GM12875 (cell line): ENCODE measurements around the gene DOCK2.

Source experiments
- H3K4me3 ChIP-seq: one replicate; pipeline ENCODE4 v1.5.1; 2011; ENCODE audit warnings: low read depth, low read length, control low read depth
- CTCF ChIP-seq: IDR thresholded peaks from 2 replicates; pipeline ENCODE4 v1.5.1; 2011; ENCODE audit warnings: low read depth, mild to moderate bottlenecking, control low read depth, inconsistent platforms, low read length, moderate library complexity, borderline replicate concordance; ENCODE audit not compliant: insufficient read depth

The DOCK2 gene

GRCh38 chr5:169637085-169637548 lies at the start of gene DOCK2:
DOCK2 (plus strand) TSS chr5:169637275; CDS start chr5:169637327, 52 bp downstream.
- peak within 1 kb of the TSS; percentile 88 for H3K4me3 ChIP-seq
- no peak for TF ChIP-seq CTCF

DNA sequence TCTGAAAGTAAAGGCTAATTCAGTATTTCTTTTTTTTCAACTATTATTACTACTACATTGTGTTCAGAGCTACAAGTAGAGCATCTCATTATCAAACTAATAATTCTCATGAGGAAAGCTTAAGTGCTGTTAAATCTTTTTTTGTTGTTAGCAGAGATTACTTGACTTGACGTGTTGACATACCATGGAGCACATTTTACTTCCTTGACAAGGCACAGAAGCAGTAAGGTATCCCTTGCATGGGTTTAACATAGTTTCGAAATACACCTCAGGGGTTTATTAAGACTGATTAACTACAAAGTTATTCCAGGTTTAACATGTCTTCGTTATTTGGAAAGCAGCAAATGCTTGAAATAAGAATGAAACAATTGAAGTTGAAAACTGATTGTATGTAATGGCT lies 46.5 kb upstream of the DOCK2 start:
- H3K4me3 ChIP-seq, result no peak overlapping the region
- no peak for TF ChIP-seq CTCF

GRCh38 chr5:169591636-169592035 lies 45.4 kb upstream of the DOCK2 start:
- no peak overlapping the region for H3K4me3 ChIP-seq
- TF ChIP-seq CTCF, result no peak

DNA sequence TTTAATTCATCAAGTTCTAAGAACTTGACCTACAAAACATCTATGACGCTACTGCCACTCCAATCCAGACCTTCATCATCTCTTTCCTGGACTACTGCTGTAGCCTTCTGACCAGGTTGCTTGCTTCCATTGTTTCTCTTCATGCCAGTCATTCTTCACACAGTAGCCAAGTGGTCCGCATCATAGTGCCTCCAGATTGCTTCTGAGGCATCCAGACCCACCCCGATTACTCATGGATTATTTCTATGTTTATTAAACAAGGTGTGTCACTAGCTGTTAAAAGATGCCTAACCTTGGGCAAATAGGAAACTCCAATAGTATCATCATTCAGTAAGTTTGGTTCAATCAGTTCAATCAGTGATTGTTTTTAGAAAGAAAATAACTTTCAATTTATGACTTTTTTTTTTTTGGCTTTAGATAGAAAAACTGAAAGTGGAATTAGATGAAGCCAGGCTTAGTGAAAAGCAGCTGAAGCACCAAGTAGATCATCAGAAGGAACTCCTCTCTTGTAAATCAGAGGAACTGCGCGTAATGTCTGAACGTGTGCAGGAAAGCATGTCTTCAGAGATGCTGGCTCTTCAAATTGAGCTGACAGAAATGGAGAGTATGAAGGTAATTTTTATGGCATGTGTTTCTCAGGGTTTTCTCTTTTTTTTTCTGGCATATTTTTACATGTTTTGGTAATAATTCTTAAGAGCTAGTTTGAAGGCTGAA lies 44.0 kb upstream of the DOCK2 start:
- H3K4me3 ChIP-seq, result no peak overlapping the region
- no peak for TF ChIP-seq CTCF

- no peak for TF ChIP-seq CTCF
- H3K4me3 ChIP-seq, result no peak overlapping the region
These were observed 41.8 kb upstream of the DOCK2 start for GRCh38 chr5:169595172-169595820.

GRCh38 chr5:169599451-169599850 lies 37.6 kb upstream of the DOCK2 start:
- H3K4me3 ChIP-seq, result no peak overlapping the region
- TF ChIP-seq CTCF, result no peak

GRCh38 chr5:169602535-169602934 lies 34.5 kb upstream of the DOCK2 start:
- TF ChIP-seq CTCF, result no peak
- no peak overlapping the region for H3K4me3 ChIP-seq
